Thoracic aorta (tissue), 2 donors: ENCODE results near the gene WIPF2. TPM values are rescaled to one million over a fixed set of nuclear protein-coding genes. Genes with fewer than 3 reads are reported as not detected.
A peak's percentile ranks its signal among the peaks of the same experiment; 100 is the strongest.

Experiments used
- ATAC-seq: fragments of 150-250 bp; one replicate; pipeline ENCODE4 v1.8.0; 2017; ENCODE audit warnings: low read depth; ENCODE audit not compliant: insufficient number of reproducible peaks, low FRiP score
- DNase-seq: peaks from one replicate; pipeline ENCODE4 v3.0.0-alpha.2; 2020; ENCODE audit warnings: low spot score
- H3K27ac ChIP-seq, 2 donors: fragments of 200-600 bp; sonication (generic); 1 replicate in 1 of 2; 2 replicates in 1 of 2; pipeline ENCODE4 v1.5.1; 2016; ENCODE audit warnings: mild to moderate bottlenecking in 2 of 2, moderate library complexity in 2 of 2
- H3K27me3 ChIP-seq: fragments of 200-600 bp; sonication (generic); replicated peaks from 2 replicates; pipeline ENCODE4 v1.6.0; 2016; ENCODE audit warnings: mild to moderate bottlenecking; ENCODE audit not compliant: insufficient read depth
- H3K36me3 ChIP-seq: fragments of 200-600 bp; sonication (generic); one replicate; pipeline ENCODE4 v1.5.1; 2016
- H3K4me1 ChIP-seq, 2 donors: fragments of 200-600 bp; sonication (generic); 1 replicate in 1 of 2; 2 replicates in 1 of 2; pipeline versions ENCODE4 v1.5.1 to v1.6.0; 2016; ENCODE audit warnings: low read depth in 2 of 2, mild to moderate bottlenecking in 1 of 2; ENCODE audit not compliant: control insufficient read depth in 1 of 2
- H3K4me3 ChIP-seq: fragments of 200-600 bp; sonication (generic); 2 replicates; pipeline ENCODE4 v1.5.1; 2016; ENCODE audit warnings: mild to moderate bottlenecking
- H3K9me3 ChIP-seq: fragments of 200-600 bp; sonication (generic); 2 replicates; pipeline ENCODE4 v1.5.1; 2016
- CTCF ChIP-seq: fragments of 200-600 bp; sonication (generic); IDR thresholded peaks from one replicate; pipeline ENCODE4 v1.5.1; 2019; ENCODE audit warnings: antibody characterized with exemption
- total RNA-seq, 2 donors: library from RNA; depleted of rRNA; stranded (reverse); fragments of >200 nt; gene quantifications; one replicate each; pipeline versions ENCODE4 v1.1.0 to v1.2.3, GENCODE V29; 2016

Gene WIPF2
- total RNA-seq, 2 donors from 2014 or later, result 8.9 to 14.0 TPM

DNA sequence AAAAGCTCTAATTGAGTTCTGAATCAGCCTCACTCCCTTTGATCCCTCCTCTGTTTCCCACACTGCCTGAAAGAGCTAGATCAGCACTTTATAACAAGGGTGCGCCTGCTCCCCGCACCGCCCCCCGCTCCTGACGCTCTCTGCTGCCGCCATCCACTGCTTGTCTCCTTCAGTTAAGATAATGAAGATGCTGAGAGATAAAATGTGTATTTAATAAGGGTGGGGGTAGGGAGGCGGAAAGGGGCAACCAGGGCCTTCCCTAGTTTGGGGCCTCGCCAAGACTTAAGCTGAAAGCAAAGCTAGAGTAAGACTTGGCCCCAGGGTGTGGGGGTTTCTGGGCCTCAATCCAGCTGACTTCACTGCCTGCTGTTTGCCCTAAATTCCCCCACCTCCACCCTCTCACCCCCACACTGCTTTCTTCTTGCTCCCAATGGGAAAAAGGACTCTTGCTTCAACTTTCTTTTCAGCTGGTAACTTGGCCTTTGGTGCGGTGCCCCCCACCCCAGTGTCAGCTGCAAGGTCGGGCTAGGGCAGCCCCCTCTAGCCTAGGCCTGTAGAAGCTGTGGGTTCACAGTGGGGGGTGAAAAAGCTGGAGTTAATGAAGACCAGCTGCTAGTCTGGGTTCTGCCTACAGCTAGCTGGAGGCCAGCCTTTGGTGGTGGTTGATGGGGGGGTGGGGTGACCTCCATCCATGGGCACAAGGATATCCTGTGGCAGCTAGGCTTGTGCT, 88.1 kb downstream of the WIPF2 start:
- no peak for DNase-seq
- Histone ChIP-seq H3K4me1 (peaks cover 36 to 63% of the 10 kb centered on the region in 2 donors), H3K27ac (no peak overlapping the region)

DNA sequence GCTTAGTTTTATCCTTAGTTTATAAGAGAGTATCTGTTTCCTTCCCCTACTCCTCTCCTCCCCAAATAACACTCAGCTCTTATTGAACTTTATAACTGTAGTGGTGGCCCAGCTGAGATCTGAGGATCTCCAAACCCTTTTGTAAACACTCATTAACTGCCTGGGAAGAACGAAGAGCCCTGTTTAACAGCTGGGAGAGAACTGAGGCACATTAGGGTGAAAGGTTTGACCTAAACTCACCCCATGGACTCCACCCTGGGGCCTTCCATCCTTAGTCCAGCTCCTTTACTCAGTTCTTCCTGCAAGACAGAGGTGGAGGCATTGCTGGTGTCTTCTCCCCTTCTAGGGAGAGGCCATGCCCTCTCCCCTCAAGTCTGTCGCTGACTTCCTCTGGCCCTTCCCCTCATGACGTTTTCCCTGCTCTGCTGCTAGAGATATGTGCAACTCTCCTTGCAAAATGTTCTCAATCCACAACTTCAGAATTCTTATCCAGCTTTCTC, 88.7 kb downstream of the WIPF2 start:
- no peak for TF ChIP-seq CTCF
- H3K27ac ChIP-seq, result no peak overlapping the region

More for the DNA sequence above, 88.1 kb downstream of the WIPF2 start:
- no peaks in the 10 kb centered on the region for H3K36me3 ChIP-seq
- TF ChIP-seq CTCF, result no peak
- no peak overlapping the region for H3K4me3 ChIP-seq
- no peak for ATAC-seq
- H3K9me3 ChIP-seq, result no peaks in the 10 kb centered on the region
- H3K27me3 ChIP-seq, result no peaks in the 10 kb centered on the region

DNA sequence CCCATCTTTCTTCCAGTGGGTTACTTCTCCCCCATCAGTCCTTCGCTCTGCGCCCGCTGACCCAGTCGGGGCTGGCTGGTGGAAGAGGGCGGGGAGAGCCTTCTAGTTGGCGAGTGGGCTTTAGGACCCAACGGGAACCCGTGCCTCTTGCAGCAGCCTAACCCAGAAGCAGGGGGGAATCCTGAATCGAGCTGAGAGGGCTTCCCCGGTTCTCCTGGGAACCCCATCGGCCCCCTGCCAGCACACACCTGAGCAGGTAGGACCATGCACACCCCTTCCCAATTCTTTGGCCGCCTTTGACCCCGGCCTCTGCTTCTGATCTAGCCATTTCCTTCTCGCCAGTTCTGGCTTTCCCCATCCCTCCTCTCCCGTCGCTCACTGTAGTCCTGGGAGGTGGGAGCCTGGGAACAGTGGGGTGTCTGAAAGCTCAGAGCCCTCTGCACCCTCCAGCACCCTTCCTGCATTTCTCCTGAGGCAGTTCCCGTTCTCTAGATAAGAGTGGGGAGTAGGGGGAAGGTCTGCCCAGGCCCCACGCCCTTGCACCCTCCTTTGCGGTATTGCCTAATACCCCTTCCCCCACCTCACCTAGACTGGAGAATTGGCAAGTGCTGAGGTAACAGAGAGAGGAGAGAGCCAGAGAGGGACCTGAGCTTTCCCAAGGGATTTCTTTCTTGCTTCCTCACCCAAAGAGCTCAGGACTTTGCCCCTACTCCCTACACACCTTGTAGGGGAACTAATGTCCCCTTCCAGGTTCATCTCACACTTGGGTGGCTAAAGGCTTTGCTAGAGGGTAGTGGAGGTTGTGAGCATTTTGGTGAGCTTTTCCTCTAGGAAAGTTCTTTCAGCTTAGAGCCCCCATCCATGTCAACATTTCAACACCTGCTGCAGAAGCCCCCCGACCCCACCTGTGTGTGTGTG, 90.2 kb downstream of the WIPF2 start, which contains the start of gene RARA:
Gene RARA (plus strand): TSS at position 150 of the 918 bp plus-strand sequence. CDS start 22,039 bp downstream, outside the sequence.
- Histone ChIP-seq H3K36me3 (no peaks in the 10 kb centered on the region), H3K27ac (peak within 1 kb of the TSS; percentile 84 to 91), H3K27me3 (no peaks in the 10 kb centered on the region), H3K4me3 (peak within 1 kb of the TSS; percentile 64), H3K4me1 (peaks cover 56 to 71% of the 10 kb centered on the region in 2 donors), H3K9me3 (no peaks in the 10 kb centered on the region)
- DNase-seq (no peak), ATAC-seq (no peak)
- no peak for TF ChIP-seq CTCF

More for the DNA sequence above, 88.7 kb downstream of the WIPF2 start:
- DNase-seq (no peak), ATAC-seq (no peak)
- no peaks in the 10 kb centered on the region for H3K9me3 ChIP-seq
- no peaks in the 10 kb centered on the region for H3K27me3 ChIP-seq
- H3K36me3 ChIP-seq, result no peaks in the 10 kb centered on the region
- no peak overlapping the region for H3K4me3 ChIP-seq
- H3K4me1 ChIP-seq, result peaks cover 42 to 69% of the 10 kb centered on the region in 2 donors

DNA sequence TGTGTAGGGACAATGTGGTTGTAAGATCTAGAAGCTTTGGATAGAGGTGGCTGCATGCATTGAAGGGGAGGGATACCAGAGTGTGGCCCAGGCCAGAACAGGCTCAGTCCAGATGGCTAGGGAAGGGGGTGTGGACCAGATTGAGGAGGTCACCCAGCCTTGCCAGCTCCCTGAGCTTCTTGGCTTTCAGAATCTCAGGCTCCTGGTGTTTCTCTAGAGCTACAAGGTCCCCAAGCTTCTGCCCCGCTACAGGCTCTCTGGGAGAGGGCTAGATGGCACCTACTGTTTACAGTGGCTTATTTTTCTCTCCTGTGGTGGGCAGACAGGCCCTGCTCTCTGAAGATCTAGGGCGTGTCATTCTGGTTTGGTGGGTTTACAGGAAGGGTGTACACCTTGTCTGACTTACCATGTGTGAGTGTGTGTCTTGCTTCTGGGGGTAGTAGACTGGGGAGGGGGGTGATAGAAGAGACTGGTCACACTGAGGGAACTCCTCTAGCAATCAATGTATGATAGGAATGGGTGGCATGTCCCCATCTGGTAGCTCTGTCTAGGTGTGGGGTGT, 90.9 kb downstream of the WIPF2 start:
- no peak overlapping the region for H3K4me3 ChIP-seq
- ATAC-seq (no peak), DNase-seq (no peak)
- H3K9me3 ChIP-seq, result no peaks in the 10 kb centered on the region
- peaks cover 60 to 75% of the 10 kb centered on the region in 2 donors for H3K4me1 ChIP-seq
- no peaks in the 10 kb centered on the region for H3K27me3 ChIP-seq
- peak overlapping the region; percentile 84 to 91 for H3K27ac ChIP-seq
- H3K36me3 ChIP-seq, result no peaks in the 10 kb centered on the region
- no peak for TF ChIP-seq CTCF
